ENCODE data around the gene SLC48A1.

The SLC48A1 gene

GRCh38 chr12:47773062-47773857 is at the start of gene SLC48A1:
TSS of gene SLC48A1 (plus strand) at chr12:47773238. CDS start at chr12:47773305, 67 bp downstream.
- no peaks in the 10 kb centered on the region for H3K9me3 ChIP-seq (ENCODE audit: low read length)
- no peak within 1 kb of the TSS for H3K27ac ChIP-seq (ENCODE audit: low read depth, low read length, poor library complexity, severe bottlenecking)
- no peaks in the 10 kb centered on the region for H3F3A ChIP-seq (ENCODE audit: insufficient read depth, low read length)
- H3K36me3 ChIP-seq (ENCODE audit: insufficient read depth, low read length): no peaks in the 10 kb centered on the region
- H4K20me1 ChIP-seq (ENCODE audit: insufficient read depth, low read length): no peaks in the 10 kb centered on the region
- peak within 1 kb of the TSS; percentile 74 for H3K9ac ChIP-seq (ENCODE audit: low read length)
- peak; percentile 26; the same call in 1 of the 2 replicates for TF ChIP-seq CTCF (IDR thresholded peaks at IDR 0.05; ENCODE audit: low read length)
- TF ChIP-seq EZH2 (IDR thresholded peaks at IDR 0.05; ENCODE audit: borderline replicate concordance, low read length): no peak
- no peaks in the 10 kb centered on the region for H3K27me3 ChIP-seq (ENCODE audit: insufficient read depth, low read length)
- peak within 1 kb of the TSS; percentile 80 for H3K4me2 ChIP-seq (ENCODE audit: low read length)
- peak within 1 kb of the TSS; percentile 80 for H3K4me3 ChIP-seq (ENCODE audit: low read depth, low read length, poor library complexity, severe bottlenecking)
- H3K79me2 ChIP-seq (ENCODE audit: insufficient read depth, low read length): no peaks in the 10 kb centered on the region
- H3K9me2 ChIP-seq (ENCODE audit: low read depth, low read length): no peaks in the 10 kb centered on the region
- H3K4me1 ChIP-seq (ENCODE audit: insufficient read depth, low read length, severe bottlenecking): peaks cover 44% of the 10 kb centered on the region
- 0 out of 2 replicates have a peak within 1 kb of the TSS, but pooled peaks have one; percentile 38 for H2AFZ ChIP-seq (ENCODE audit: low read length)

GRCh38 chr12:47725091-47725772 is 47.8 kb upstream of the SLC48A1 start, which contains the start of gene ENDOU:
TSS of gene ENDOU (minus strand) at chr12:47725490. CDS start at chr12:47725413, 77 bp downstream.
- no peaks in the 10 kb centered on the region for H3K36me3 ChIP-seq (ENCODE audit: insufficient read depth, low read length)
- no peak within 1 kb of the TSS for H3K27ac ChIP-seq (ENCODE audit: low read depth, low read length, poor library complexity, severe bottlenecking)
- no peak within 1 kb of the TSS for H3K4me3 ChIP-seq (ENCODE audit: low read depth, low read length, poor library complexity, severe bottlenecking)
- H2AFZ ChIP-seq (ENCODE audit: low read length): no peak within 1 kb of the TSS
- no peaks in the 10 kb centered on the region for H3K9me2 ChIP-seq (ENCODE audit: low read depth, low read length)
- H3K4me1 ChIP-seq (ENCODE audit: insufficient read depth, low read length, severe bottlenecking): no peaks in the 10 kb centered on the region
- H3K9ac ChIP-seq (ENCODE audit: low read length): no peak within 1 kb of the TSS
- H3F3A ChIP-seq (ENCODE audit: insufficient read depth, low read length): no peaks in the 10 kb centered on the region
- H3K9me3 ChIP-seq (ENCODE audit: low read length): no peaks in the 10 kb centered on the region
- H3K27me3 ChIP-seq (ENCODE audit: insufficient read depth, low read length): no peaks in the 10 kb centered on the region
- H3K4me2 ChIP-seq (ENCODE audit: low read length): no peak within 1 kb of the TSS
- TF ChIP-seq CTCF (IDR thresholded peaks at IDR 0.05; ENCODE audit: low read length): no peak
- TF ChIP-seq EZH2 (IDR thresholded peaks at IDR 0.05; ENCODE audit: borderline replicate concordance, low read length): no peak
- no peaks in the 10 kb centered on the region for H4K20me1 ChIP-seq (ENCODE audit: insufficient read depth, low read length)
- H3K79me2 ChIP-seq (ENCODE audit: insufficient read depth, low read length): no peaks in the 10 kb centered on the region

GRCh38 chr12:47725893-47726292 is 47.1 kb upstream of the SLC48A1 start:
- Histone ChIP-seq H3K27me3 (ENCODE audit: insufficient read depth, low read length) (no peaks in the 10 kb centered on the region), H3K9me3 (ENCODE audit: low read length) (no peaks in the 10 kb centered on the region), H3K27ac (ENCODE audit: low read depth, low read length, poor library complexity, severe bottlenecking) (no peak overlapping the region), H3K36me3 (ENCODE audit: insufficient read depth, low read length) (no peaks in the 10 kb centered on the region), H3K4me3 (ENCODE audit: low read depth, low read length, poor library complexity, severe bottlenecking) (no peak overlapping the region), H3K9me2 (ENCODE audit: low read depth, low read length) (no peaks in the 10 kb centered on the region), H4K20me1 (ENCODE audit: insufficient read depth, low read length) (no peaks in the 10 kb centered on the region), H3K4me1 (ENCODE audit: insufficient read depth, low read length, severe bottlenecking) (no peaks in the 10 kb centered on the region), H3K9ac (ENCODE audit: low read length) (no peak overlapping the region), H3K79me2 (ENCODE audit: insufficient read depth, low read length) (no peaks in the 10 kb centered on the region), H2AFZ (ENCODE audit: low read length) (no peak overlapping the region), H3F3A (ENCODE audit: insufficient read depth, low read length) (no peaks in the 10 kb centered on the region), H3K4me2 (ENCODE audit: low read length) (no peak overlapping the region)
- TF ChIP-seq CTCF (IDR thresholded peaks at IDR 0.05; ENCODE audit: low read length) (no peak), EZH2 (IDR thresholded peaks at IDR 0.05; ENCODE audit: borderline replicate concordance, low read length) (no peak)

Measured in OCI-LY1 (cell line).